ENCODE data around the gene OVCH2. TPM values are rescaled to one million over a fixed set of nuclear protein-coding genes. Genes with fewer than 3 reads are reported as not detected.
"Not testable (repeated sequence)": the region's sequence is repeated elsewhere in the genome, so short reads cannot be mapped to it uniquely, and the experiment has no call there.

The OVCH2 gene
- polyA plus RNA-seq, 1 experiment: 0.10 TPM

- POLR2A ChIA-PET: interaction anchor here (1.0 kb wide), 1 partner anchor 92 kb away, joined by 3 read pairs; no protein-coding TSS in a partner anchor
- no peak for DNase-seq (ENCODE audit: low read depth, low spot score)
- Histone ChIP-seq H3K27me3 (ENCODE audit: control insufficient read depth, insufficient read depth, low read length) (no peaks in the 10 kb centered on the region), H3K4me3 (ENCODE audit: low read depth, low read length) (no peak overlapping the region), H3K9me3 (ENCODE audit: control insufficient read depth, insufficient read depth, low read length) (no peaks in the 10 kb centered on the region), H3K27ac (ENCODE audit: low read depth, low read length) (no peak overlapping the region)
- TF ChIP-seq CTCF (IDR thresholded peaks at IDR 0.05; ENCODE audit: low read depth, low read length): peak; percentile 86
- CTCF ChIA-PET: interaction anchor here (0.5 to 5.6 kb wide), 27 partner anchors 8 to 1176 kb away, joined by 3 to 90 read pairs (median 3); partner anchors contain the start of gene PPFIBP2
Observed at GRCh38 chr11:7665473-7666291, 40.6 kb downstream of the OVCH2 start.

- no peaks in the 10 kb centered on the region for H3K9me3 ChIP-seq (ENCODE audit: control insufficient read depth, insufficient read depth, low read length)
- no peak for DNase-seq (ENCODE audit: low read depth, low spot score)
- no peak overlapping the region for H3K4me3 ChIP-seq (ENCODE audit: low read depth, low read length)
- ChIA-PET POLR2A (interaction anchor here (1.0 kb wide), 1 partner anchor 91 kb away, joined by 3 read pairs; no protein-coding TSS in a partner anchor), CTCF (interaction anchor here (0.6 to 5.6 kb wide), 18 partner anchors 8 to 1175 kb away, joined by 3 to 90 read pairs (median 4); partner anchors contain the start of gene PPFIBP2)
- no peak for TF ChIP-seq CTCF (IDR thresholded peaks at IDR 0.05; ENCODE audit: low read depth, low read length)
- H3K27me3 ChIP-seq (ENCODE audit: control insufficient read depth, insufficient read depth, low read length): no peaks in the 10 kb centered on the region
- H3K27ac ChIP-seq (ENCODE audit: low read depth, low read length): no peak overlapping the region
Observed at GRCh38 chr11:7664867-7665266, 41.4 kb downstream of the OVCH2 start.

GRCh38 chr11:7663531-7663930 is 42.7 kb downstream of the OVCH2 start:
- POLR2A ChIA-PET; H3K9me3 ChIP-seq (ENCODE audit: control insufficient read depth, insufficient read depth, low read length); H3K27me3 ChIP-seq (ENCODE audit: control insufficient read depth, insufficient read depth, low read length); H3K27ac ChIP-seq (ENCODE audit: low read depth, low read length); DNase-seq (ENCODE audit: low read depth, low spot score); CTCF ChIA-PET; H3K4me3 ChIP-seq (ENCODE audit: low read depth, low read length): not testable (repeated sequence)

GRCh38 chr11:7657306-7658025 is 48.8 kb downstream of the OVCH2 start:
- TF ChIP-seq CTCF (IDR thresholded peaks at IDR 0.05; ENCODE audit: low read depth, low read length): peak; percentile 62
- no peaks in the 10 kb centered on the region for H3K27me3 ChIP-seq (ENCODE audit: control insufficient read depth, insufficient read depth, low read length)
- no peaks in the 10 kb centered on the region for H3K9me3 ChIP-seq (ENCODE audit: control insufficient read depth, insufficient read depth, low read length)
- no peak for DNase-seq (ENCODE audit: low read depth, low spot score)
- no peak overlapping the region for H3K4me3 ChIP-seq (ENCODE audit: low read depth, low read length)
- POLR2A ChIA-PET: interaction anchor here (0.5 to 1.2 kb wide), 4 partner anchors 14 to 86 kb away, joined by 3 to 6 read pairs (median 6); no protein-coding TSS in a partner anchor
- CTCF ChIA-PET: interaction anchor here (0.5 to 8.8 kb wide), 29 partner anchors 8 to 710 kb away, joined by 3 to 184 read pairs (median 4); partner anchors contain the start of gene PPFIBP2
- no peak overlapping the region for H3K27ac ChIP-seq (ENCODE audit: low read depth, low read length)

- H3K27me3 ChIP-seq (ENCODE audit: control insufficient read depth, insufficient read depth, low read length): no peaks in the 10 kb centered on the region
- no peak for DNase-seq (ENCODE audit: low read depth, low spot score)
- no peak overlapping the region for H3K4me3 ChIP-seq (ENCODE audit: low read depth, low read length)
- ChIA-PET POLR2A (interaction anchor here (0.5 to 1.2 kb wide), 3 partner anchors 61 to 85 kb away, joined by 5 to 6 read pairs (median 6); no protein-coding TSS in a partner anchor), CTCF (interaction anchor here (0.6 to 8.8 kb wide), 24 partner anchors 9 to 559 kb away, joined by 3 to 184 read pairs (median 4); partner anchors contain the start of gene PPFIBP2)
- no peaks in the 10 kb centered on the region for H3K9me3 ChIP-seq (ENCODE audit: control insufficient read depth, insufficient read depth, low read length)
- H3K27ac ChIP-seq (ENCODE audit: low read depth, low read length): no peak overlapping the region
- TF ChIP-seq CTCF (IDR thresholded peaks at IDR 0.05; ENCODE audit: low read depth, low read length): no peak
Observed at GRCh38 chr11:7656704-7657103, 49.6 kb downstream of the OVCH2 start.

Data from AG04450 (cell line).